Measurements from ENCODE around the gene ARHGAP45.

ARHGAP45 gene

GRCh38 chr19:1082165-1082927 lies 15.4 kb downstream of the ARHGAP45 start:
- Histone ChIP-seq H3K79me2 (ENCODE audit: low read length) (no peaks in the 10 kb centered on the region), H3K4me3 (ENCODE audit: low read length) (no peak overlapping the region), H3K27ac (ENCODE audit: low read length) (no peak overlapping the region), H4K20me1 (ENCODE audit: insufficient read depth, low read length) (peaks cover 17% of the 10 kb centered on the region), H2AFZ (ENCODE audit: low read depth, low read length) (no peak overlapping the region), H3K4me2 (ENCODE audit: low read length) (no peak overlapping the region), H3K36me3 (replicated peaks; ENCODE audit: low read depth, low read length) (peaks cover 65% of the 10 kb centered on the region), H3K9me3 (ENCODE audit: insufficient read depth, low read length) (no peaks in the 10 kb centered on the region), H3K27me3 (ENCODE audit: low read depth, low read length) (no peaks in the 10 kb centered on the region), H3K4me1 (ENCODE audit: low read length) (peaks cover 11% of the 10 kb centered on the region), H3K9ac (ENCODE audit: low read length) (no peak overlapping the region)
- TF ChIP-seq CTCF (IDR thresholded peaks at IDR 0.05; ENCODE audit: low read depth, low read length) (no peak), EZH2phosphoT487 (IDR thresholded peaks at IDR 0.05; ENCODE audit: low read depth) (no peak)

DNA sequence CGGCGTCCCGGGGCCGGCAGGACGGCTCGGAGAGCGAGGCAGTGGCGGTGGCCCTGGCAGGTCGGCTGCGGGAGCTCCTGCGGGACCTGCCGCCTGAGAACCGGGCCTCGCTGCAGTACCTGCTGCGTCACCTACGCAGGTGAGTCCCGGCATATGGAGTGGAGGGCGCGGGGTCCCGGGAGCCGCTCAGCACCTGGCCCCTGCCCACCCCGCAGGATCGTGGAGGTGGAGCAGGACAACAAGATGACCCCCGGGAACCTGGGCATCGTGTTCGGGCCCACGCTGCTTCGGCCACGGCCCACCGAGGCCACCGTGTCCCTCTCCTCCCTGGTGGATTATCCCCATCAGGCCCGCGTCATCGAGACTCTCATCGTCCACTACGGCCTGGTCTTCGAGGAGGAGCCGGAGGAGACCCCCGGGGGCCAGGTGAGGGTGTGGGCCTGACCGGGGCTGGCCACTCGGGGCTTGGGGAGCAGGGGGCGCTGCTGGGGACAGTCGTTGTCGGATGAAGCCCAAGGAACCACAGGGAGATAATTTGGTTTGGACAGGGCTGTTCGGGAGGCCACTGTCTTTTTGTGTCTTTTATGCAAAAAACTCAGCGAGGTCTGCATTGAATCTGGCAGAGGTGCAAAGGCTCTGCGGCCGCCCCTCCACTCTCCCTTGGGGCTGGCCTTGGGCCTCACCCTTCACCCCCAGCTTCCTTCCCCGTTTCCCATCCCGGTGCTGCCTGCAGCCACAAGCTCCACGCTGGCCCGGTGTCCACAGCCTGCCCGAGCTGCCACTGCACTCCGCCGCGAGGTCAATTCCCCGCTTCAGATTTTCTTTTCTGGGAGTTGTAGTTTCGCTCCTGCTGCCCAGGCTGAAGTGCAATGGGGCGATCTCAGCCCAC lies 16.2 kb downstream of the ARHGAP45 start:
- Histone ChIP-seq H3K9ac (ENCODE audit: low read length) (no peak overlapping the region), H2AFZ (ENCODE audit: low read depth, low read length) (no peak overlapping the region), H3K4me3 (ENCODE audit: low read length) (no peak overlapping the region)

GRCh38 chr19:1084024-1084868 lies 17.3 kb downstream of the ARHGAP45 start:
- Histone ChIP-seq H3K9ac (ENCODE audit: low read length) (no peak overlapping the region), H3K4me2 (ENCODE audit: low read length) (no peak overlapping the region), H3K79me2 (ENCODE audit: low read length) (no peaks in the 10 kb centered on the region), H3K27me3 (ENCODE audit: low read depth, low read length) (no peaks in the 10 kb centered on the region), H3K9me3 (ENCODE audit: insufficient read depth, low read length) (no peaks in the 10 kb centered on the region), H4K20me1 (ENCODE audit: insufficient read depth, low read length) (peaks cover 25% of the 10 kb centered on the region), H3K27ac (ENCODE audit: low read length) (no peak overlapping the region), H3K4me1 (ENCODE audit: low read length) (peaks cover 24% of the 10 kb centered on the region), H3K36me3 (replicated peaks; ENCODE audit: low read depth, low read length) (peaks cover 76% of the 10 kb centered on the region), H2AFZ (ENCODE audit: low read depth, low read length) (no peak overlapping the region), H3K4me3 (ENCODE audit: low read length) (no peak overlapping the region)
- TF ChIP-seq EZH2phosphoT487 (IDR thresholded peaks at IDR 0.05; ENCODE audit: low read depth) (no peak), CTCF (IDR thresholded peaks at IDR 0.05; ENCODE audit: low read depth, low read length) (no peak)

More for the DNA sequence above, 16.2 kb downstream of the ARHGAP45 start:
- peaks cover 67% of the 10 kb centered on the region for H3K36me3 ChIP-seq (replicated peaks; ENCODE audit: low read depth, low read length)
- no peaks in the 10 kb centered on the region for H3K27me3 ChIP-seq (ENCODE audit: low read depth, low read length)
- no peaks in the 10 kb centered on the region for H3K79me2 ChIP-seq (ENCODE audit: low read length)
- H3K27ac ChIP-seq (ENCODE audit: low read length) = no peak overlapping the region
- no peaks in the 10 kb centered on the region for H3K9me3 ChIP-seq (ENCODE audit: insufficient read depth, low read length)
- H3K4me2 ChIP-seq (ENCODE audit: low read length) = no peak overlapping the region
- peaks cover 13% of the 10 kb centered on the region for H3K4me1 ChIP-seq (ENCODE audit: low read length)
- peaks cover 24% of the 10 kb centered on the region for H4K20me1 ChIP-seq (ENCODE audit: insufficient read depth, low read length)
- TF ChIP-seq CTCF (IDR thresholded peaks at IDR 0.05; ENCODE audit: low read depth, low read length) (no peak), EZH2phosphoT487 (IDR thresholded peaks at IDR 0.05; ENCODE audit: low read depth) (no peak)
